ENCODE results near the gene GAS6.

Gene GAS6

DNA sequence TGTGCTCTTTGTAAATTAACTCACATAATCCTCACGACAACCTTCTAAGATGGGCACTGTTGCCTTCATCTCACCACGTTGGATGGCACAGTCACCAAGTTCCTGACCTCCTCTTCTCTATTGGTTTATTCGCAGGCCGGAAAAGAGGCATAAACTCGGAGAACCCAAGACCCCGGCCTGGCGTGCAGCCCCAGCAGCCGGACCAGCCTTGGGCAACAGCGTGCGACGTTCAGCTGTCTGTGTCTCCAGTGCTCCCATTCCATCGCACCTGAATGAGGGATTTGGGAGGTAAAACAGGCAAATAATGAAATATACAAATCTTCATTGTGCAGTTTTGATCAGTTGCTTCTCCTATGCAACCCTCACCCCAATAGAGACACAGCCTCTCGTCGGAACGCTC is 34.5 kb upstream of the GAS6 start:
- H3K9me3 Mint-ChIP-seq, result no peaks in the 10 kb centered on the region
- H3K27ac Mint-ChIP-seq, result no peak overlapping the region
- H3K4me1 Mint-ChIP-seq (ENCODE audit: low read depth), result no peaks in the 10 kb centered on the region
- no peak overlapping the region for H3K4me3 Mint-ChIP-seq
- H3K27me3 Mint-ChIP-seq (ENCODE audit: low read depth), result peaks cover 28% of the 10 kb centered on the region
- H3K36me3 Mint-ChIP-seq (ENCODE audit: low read depth), result no peaks in the 10 kb centered on the region

DNA sequence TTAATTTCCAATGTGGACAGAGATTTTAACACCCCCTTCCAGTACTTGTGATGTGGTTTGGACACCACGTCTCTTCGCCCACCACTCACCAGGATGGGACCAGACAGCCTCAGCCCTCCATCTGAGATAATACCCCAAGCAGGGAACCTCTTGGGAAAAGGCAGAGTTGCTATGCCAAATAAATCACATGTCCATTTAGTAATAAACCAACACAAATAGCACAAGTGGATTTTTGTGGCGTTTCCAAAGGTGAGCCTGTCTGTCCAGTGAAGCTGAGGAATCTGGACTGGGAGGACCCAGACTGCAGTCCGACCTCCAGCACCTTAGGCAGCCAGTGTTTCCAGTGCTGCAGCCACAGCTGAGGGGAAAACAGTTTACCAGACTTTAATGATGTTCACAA is 34.1 kb upstream of the GAS6 start:
- Mint-ChIP-seq H3K27ac (no peak overlapping the region), H3K9me3 (no peaks in the 10 kb centered on the region), H3K36me3 (ENCODE audit: low read depth) (no peaks in the 10 kb centered on the region), H3K4me3 (no peak overlapping the region), H3K27me3 (ENCODE audit: low read depth) (peaks cover 31% of the 10 kb centered on the region), H3K4me1 (ENCODE audit: low read depth) (no peaks in the 10 kb centered on the region)

DNA sequence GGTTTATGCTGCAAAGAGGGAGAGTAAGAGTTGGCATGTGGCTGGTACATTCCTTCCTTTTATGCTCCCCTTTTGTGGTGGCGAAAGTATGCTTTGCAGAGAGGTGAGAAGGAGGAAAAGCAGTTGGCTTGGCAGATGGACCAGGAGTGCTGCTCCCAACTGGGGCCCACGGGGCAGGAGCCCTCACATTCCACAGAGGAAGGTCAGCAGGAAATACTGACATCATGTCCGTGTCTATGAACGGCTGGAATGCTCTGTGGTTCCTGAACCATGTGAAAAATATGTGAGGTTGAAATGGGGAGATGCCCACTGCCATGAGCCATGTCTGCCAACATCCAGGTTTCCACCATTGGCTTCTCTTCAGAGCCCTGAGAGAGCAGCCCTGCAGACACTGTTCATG is 33.3 kb upstream of the GAS6 start:
- Mint-ChIP-seq H3K27me3 (ENCODE audit: low read depth) (peaks cover 36% of the 10 kb centered on the region), H3K9me3 (no peaks in the 10 kb centered on the region), H3K36me3 (ENCODE audit: low read depth) (no peaks in the 10 kb centered on the region), H3K4me3 (no peak overlapping the region), H3K4me1 (ENCODE audit: low read depth) (no peaks in the 10 kb centered on the region), H3K27ac (no peak overlapping the region)

DNA sequence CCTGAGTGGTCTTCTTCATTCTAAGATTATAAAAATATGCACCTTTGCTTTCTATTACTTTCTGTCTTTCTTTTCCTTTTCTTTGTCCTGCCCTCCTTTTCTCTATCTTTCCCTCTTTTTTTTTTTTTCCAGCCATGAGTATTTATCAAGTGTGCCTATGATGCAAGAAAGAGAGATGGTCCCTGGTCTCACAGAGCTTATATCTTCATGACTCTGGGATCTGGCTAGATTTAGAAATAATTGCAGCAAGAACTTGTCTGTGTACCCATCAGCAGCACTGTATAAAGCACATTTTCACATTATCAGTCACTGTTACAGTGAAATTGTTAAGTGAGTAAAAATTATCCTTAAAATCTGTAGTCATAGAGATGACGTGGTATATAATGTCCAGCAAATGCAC is 31.6 kb upstream of the GAS6 start:
- Mint-ChIP-seq H3K36me3 (ENCODE audit: low read depth) (no peaks in the 10 kb centered on the region), H3K9me3 (no peaks in the 10 kb centered on the region), H3K27ac (no peak overlapping the region), H3K4me1 (ENCODE audit: low read depth) (no peaks in the 10 kb centered on the region), H3K27me3 (ENCODE audit: low read depth) (peaks cover 53% of the 10 kb centered on the region), H3K4me3 (no peak overlapping the region)

DNA sequence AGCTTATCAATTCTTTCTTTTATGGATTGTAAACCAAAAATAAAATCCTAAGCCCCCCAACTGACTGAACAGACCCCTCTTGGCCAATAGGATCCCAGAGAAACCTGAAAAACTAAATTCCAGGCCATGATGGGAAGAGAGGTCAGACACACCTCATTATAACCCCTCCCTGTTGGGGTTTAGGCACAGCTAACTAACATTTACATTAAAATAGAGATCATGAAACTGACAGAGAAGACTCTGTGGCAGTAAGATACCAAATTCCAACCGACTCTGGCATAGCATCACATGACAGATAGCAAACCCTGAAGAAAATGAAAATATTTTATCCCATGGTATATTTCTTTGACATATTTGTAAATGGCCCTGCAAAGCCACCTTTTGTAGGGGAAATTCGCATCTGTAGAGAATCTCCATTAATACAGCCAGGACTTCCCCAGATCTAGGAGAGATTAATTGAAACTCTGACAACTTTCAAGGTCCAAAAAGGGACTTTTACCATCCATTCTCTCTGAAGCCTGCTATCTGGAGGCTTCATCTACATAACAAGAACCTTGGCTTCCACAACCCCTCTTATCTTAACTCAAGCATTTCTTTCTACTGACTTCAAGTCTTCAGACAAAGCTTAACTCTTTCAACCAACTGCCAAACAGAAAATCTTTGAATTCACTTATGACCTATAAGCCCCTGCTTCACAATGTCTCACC is 27.1 kb upstream of the GAS6 start:
- Mint-ChIP-seq H3K36me3 (ENCODE audit: low read depth) (no peaks in the 10 kb centered on the region), H3K4me1 (ENCODE audit: low read depth) (no peaks in the 10 kb centered on the region), H3K9me3 (no peaks in the 10 kb centered on the region), H3K27me3 (ENCODE audit: low read depth) (peaks cover 64% of the 10 kb centered on the region), H3K4me3 (no peak overlapping the region), H3K27ac (no peak overlapping the region)

DNA sequence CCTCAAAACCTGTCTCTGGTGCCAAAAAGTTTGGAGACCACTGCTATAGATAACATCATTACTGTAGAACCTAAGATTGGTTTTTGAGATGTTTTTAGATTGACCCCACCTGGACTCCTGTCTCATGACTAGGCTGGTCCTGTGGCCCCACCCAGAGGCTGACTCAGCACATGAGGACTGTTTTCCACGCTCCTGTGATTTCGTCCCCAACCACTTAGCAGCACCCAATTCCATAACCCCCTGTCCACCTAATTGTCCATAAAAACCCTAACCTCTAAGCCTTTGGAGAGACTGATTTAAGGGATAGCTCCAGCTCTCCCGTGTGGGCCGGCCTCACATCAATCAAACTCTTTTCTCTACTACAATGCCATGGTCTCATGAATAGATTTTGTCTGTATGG is 25.6 kb upstream of the GAS6 start:
- H3K36me3 Mint-ChIP-seq (ENCODE audit: low read depth), result no peaks in the 10 kb centered on the region
- H3K4me3 Mint-ChIP-seq, result no peak overlapping the region
- H3K9me3 Mint-ChIP-seq, result no peaks in the 10 kb centered on the region
- no peak overlapping the region for H3K27ac Mint-ChIP-seq
- peaks cover 51% of the 10 kb centered on the region for H3K27me3 Mint-ChIP-seq (ENCODE audit: low read depth)
- no peaks in the 10 kb centered on the region for H3K4me1 Mint-ChIP-seq (ENCODE audit: low read depth)

DNA sequence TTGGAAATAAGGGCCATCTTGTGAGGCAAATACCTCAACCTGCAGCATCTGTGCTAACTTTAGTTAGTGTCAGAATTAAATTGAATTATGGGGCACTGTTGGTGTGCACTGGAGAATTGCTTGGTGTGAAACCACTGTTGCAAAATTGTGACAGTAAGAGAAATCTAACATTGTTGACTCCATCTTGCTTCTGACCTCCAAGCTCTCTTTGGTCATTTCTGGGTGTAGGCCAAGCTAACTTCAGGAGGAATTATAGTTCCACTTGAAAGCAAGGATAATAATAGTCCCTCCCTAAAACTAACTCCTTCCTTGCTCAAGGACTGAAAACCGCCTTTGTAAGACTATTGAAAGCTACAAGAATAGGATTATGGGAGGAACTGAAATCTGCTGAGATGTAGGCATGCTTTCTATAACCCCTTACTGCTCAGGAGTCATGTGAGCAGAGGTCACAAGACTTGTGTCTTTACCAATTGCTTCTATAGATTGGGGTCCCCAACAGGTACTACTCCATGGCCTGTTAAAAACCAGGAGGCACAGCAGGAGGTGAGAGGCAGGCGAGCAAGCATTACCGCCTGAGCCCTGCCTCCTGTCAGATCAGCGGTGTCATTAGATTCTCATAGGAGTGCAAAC is 24.9 kb upstream of the GAS6 start:
- H3K4me1 Mint-ChIP-seq (ENCODE audit: low read depth), result no peaks in the 10 kb centered on the region
- peaks cover 45% of the 10 kb centered on the region for H3K27me3 Mint-ChIP-seq (ENCODE audit: low read depth)
- no peak overlapping the region for H3K27ac Mint-ChIP-seq
- no peak overlapping the region for H3K4me3 Mint-ChIP-seq
- H3K9me3 Mint-ChIP-seq, result no peaks in the 10 kb centered on the region
- no peaks in the 10 kb centered on the region for H3K36me3 Mint-ChIP-seq (ENCODE audit: low read depth)

DNA sequence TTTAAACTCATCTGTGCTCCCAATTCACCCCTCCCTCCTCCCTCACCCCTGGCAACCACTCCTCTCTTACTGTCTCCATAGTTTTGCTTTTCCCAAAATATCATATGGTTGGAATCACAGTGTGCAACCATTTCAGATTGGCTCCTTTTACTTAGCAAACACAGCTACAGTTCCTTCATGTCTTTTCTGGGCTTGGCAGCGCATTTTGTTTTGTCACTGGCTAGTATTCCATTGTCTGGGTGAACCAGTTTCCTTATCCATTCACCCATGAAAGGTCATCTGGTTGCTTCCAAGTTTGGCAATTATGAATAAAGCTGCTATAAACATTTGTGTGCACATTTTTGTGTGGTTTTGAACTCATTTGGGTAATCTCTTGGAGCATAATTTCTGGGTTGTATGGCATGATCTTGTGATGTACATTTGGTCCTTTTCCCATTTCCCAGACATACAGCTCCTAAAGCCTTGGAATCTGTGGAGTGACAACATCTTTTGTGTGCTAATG is 23.9 kb upstream of the GAS6 start:
- Mint-ChIP-seq H3K9me3 (no peaks in the 10 kb centered on the region), H3K27me3 (ENCODE audit: low read depth) (peaks cover 35% of the 10 kb centered on the region), H3K4me3 (no peak overlapping the region), H3K27ac (no peak overlapping the region), H3K36me3 (ENCODE audit: low read depth) (no peaks in the 10 kb centered on the region), H3K4me1 (ENCODE audit: low read depth) (no peaks in the 10 kb centered on the region)

DNA sequence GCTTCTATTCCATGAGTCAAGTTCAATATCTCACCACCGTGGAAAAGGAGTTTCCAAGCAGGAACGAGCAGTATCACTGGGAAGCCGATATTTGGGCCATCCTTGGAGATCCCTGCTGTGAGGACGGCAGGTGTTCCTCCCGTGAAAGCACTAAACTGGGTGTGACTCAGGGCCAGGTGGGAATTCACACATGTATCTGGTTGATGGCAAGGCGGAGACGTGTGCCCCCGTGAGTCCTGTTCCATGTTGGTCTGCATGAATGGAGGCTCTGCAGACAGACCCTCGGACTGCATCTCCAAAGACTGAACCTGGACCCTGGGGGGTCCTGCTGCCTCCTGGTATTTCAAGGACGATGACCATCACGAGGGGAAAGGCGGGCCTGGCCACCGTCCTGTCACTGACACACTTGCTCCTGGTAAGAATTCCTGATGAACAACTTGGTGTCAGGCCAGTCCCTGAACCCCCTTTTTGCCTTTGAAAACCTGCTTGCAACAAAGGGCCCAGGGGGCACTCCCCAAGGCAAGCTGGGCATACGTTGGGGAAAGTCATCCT is 22.8 kb upstream of the GAS6 start:
- Mint-ChIP-seq H3K9me3 (no peaks in the 10 kb centered on the region), H3K4me1 (ENCODE audit: low read depth) (peaks cover 4% of the 10 kb centered on the region), H3K27ac (no peak overlapping the region), H3K4me3 (no peak overlapping the region), H3K27me3 (ENCODE audit: low read depth) (peaks cover 26% of the 10 kb centered on the region), H3K36me3 (ENCODE audit: low read depth) (no peaks in the 10 kb centered on the region)

DNA sequence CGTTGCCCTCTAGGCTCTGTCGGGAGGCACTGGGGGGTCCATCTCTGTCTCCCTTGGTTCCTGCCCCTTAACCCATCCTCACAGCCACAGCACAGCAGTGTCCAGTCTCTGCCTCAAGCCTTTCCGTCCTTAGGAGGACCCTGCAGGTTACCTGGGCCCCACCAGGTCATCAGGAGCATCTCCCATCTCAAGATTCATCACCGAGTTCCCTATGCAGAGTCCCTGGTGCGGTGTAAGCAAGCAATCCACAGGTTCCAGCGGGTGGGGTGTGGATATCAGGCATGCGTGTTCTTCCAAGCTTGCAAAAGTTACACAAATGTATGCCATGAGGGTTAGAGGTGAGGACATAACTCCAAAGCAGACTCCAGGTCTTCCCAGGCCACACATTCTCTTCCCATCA is 20.9 kb upstream of the GAS6 start:
- Mint-ChIP-seq H3K27ac (no peak overlapping the region), H3K27me3 (ENCODE audit: low read depth) (peaks cover 16% of the 10 kb centered on the region), H3K9me3 (no peaks in the 10 kb centered on the region), H3K4me1 (ENCODE audit: low read depth) (peaks cover 8% of the 10 kb centered on the region), H3K4me3 (no peak overlapping the region), H3K36me3 (ENCODE audit: low read depth) (no peaks in the 10 kb centered on the region)

DNA sequence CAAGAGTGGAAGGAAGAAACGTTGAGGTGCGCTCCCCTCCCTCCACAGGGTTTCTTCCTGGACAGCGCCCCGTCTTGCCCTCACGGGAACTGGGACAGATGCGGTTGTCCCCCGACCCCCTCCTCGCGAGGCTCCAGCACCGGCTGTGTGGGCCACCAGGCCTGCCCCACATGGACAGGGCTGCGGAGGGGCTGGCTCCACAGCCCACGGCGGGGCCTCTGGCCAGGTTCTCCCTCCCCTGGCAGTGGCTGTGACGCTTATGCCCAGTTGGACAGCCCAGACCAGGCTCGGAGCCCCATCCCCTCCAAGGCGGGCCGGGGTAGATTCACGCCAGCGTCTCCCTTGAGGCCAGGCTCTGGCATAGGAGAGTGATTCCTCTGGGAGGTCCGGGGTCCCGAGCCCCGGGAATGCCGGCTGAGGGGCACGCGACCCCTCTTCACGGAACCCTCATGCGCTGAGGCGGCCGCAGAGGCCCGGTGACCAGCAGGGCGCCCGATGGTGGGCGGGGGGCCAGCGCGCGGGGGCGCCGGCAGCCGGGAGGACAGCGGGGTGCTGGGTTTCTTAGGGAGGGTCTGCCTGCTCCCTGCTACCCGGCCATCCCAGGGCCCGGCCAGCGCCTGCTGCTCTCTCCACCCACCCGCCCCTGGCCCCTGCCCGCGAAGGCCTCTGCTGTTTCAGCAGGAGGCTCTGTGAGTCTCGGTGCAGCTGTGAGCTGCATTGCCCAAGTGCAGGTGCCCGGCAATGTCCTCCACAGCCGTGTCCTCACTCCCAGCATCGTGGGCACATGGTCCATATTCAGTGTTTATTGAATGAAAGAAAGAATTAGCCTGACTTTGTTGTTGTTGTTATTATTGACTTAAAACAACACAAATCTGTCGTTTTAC is 20.3 kb upstream of the GAS6 start:
- Mint-ChIP-seq H3K4me1 (ENCODE audit: low read depth) (peaks cover 8% of the 10 kb centered on the region), H3K36me3 (ENCODE audit: low read depth) (no peaks in the 10 kb centered on the region), H3K9me3 (no peaks in the 10 kb centered on the region), H3K4me3 (no peak overlapping the region), H3K27ac (no peak overlapping the region), H3K27me3 (ENCODE audit: low read depth) (peaks cover 11% of the 10 kb centered on the region)

DNA sequence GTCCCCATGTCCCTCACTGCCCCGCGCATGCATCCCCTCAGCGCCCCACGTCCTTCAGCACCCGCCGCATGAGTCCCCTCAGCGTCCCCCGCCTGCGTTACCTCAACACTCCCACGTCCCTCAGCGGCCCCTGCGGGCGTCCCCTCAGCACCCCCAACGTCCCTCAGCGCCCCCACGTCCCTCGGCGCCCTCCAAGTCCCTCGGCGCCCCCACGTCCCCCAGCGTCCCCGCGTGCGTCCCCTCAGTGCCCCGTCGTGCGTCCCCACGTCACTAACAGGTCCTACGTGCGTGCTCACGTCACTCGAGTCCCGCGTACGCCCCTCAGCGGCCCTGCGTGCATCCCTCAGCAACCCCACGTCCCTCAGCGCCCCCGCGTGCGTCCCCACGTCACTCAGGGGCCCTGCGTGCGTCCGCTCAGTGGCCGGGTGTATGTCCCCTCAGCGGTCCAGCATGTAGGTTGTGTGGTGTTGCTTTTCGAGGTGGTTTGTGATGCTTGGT is 19.5 kb upstream of the GAS6 start:
- Mint-ChIP-seq H3K27ac (no peak overlapping the region), H3K27me3 (ENCODE audit: low read depth) (peaks cover 11% of the 10 kb centered on the region), H3K4me3 (no peak overlapping the region)

DNA sequence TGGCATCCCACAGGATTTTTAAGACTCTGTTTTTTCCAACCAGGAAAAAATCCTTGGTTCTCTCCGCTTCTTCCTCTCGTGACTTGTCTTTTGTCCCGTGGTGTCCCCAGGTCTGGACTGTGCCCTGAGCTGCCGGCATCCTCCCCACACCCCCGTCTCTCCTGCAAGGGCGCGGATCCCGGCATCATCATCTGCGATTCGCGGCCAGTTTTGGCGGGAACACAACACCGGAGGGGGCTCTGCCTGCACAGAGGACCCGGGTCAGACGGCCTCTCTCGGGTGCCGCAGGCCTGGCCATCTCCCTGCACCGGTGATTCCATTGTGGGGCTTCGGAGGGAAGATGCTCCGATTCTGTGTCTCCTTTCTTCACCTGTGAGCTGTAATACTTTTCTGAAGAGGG is 18.8 kb upstream of the GAS6 start:
- Mint-ChIP-seq H3K27me3 (ENCODE audit: low read depth) (peaks cover 7% of the 10 kb centered on the region), H3K27ac (no peak overlapping the region), H3K36me3 (ENCODE audit: low read depth) (no peaks in the 10 kb centered on the region), H3K9me3 (no peaks in the 10 kb centered on the region), H3K4me3 (no peak overlapping the region), H3K4me1 (ENCODE audit: low read depth) (peaks cover 8% of the 10 kb centered on the region)

More for the DNA sequence above, 19.5 kb upstream of the GAS6 start:
- peaks cover 8% of the 10 kb centered on the region for H3K4me1 Mint-ChIP-seq (ENCODE audit: low read depth)
- H3K9me3 Mint-ChIP-seq, result no peaks in the 10 kb centered on the region
- no peaks in the 10 kb centered on the region for H3K36me3 Mint-ChIP-seq (ENCODE audit: low read depth)

DNA sequence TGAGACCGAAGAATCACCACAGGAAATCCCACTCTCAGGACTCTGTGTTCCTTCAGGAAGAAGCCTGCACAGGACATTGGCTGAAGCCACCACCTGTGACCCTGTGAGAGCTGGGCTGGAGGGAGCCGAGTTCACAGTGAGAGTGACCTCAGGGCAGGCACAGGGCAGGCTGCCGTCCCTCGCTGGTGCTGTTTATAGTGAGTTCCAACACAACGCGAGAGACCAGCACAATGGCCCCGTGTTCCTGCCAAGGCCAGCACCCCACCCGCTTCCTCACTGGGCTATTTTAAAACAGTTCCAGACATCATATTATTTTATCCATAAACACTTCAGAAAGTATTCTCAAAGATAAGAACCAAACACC is 18.4 kb upstream of the GAS6 start:
- Mint-ChIP-seq H3K9me3 (no peaks in the 10 kb centered on the region), H3K4me1 (ENCODE audit: low read depth) (peaks cover 8% of the 10 kb centered on the region), H3K27me3 (ENCODE audit: low read depth) (peaks cover 3% of the 10 kb centered on the region), H3K36me3 (ENCODE audit: low read depth) (no peaks in the 10 kb centered on the region), H3K27ac (no peak overlapping the region), H3K4me3 (no peak overlapping the region)
